GM11168 (cell line): Measurements from ENCODE around the gene ADRA2B.

ENCODE experiments used
- in situ Hi-C: fragments of 300-500 bp; cut with MboI; formaldehyde crosslinking; loops from one replicate; pipeline ENCODE4 v1.12.0; 2022; ENCODE audit warnings: low sequenced_read_pairs; ENCODE audit not compliant: unreplicated experiment

The ADRA2B gene

DNA sequence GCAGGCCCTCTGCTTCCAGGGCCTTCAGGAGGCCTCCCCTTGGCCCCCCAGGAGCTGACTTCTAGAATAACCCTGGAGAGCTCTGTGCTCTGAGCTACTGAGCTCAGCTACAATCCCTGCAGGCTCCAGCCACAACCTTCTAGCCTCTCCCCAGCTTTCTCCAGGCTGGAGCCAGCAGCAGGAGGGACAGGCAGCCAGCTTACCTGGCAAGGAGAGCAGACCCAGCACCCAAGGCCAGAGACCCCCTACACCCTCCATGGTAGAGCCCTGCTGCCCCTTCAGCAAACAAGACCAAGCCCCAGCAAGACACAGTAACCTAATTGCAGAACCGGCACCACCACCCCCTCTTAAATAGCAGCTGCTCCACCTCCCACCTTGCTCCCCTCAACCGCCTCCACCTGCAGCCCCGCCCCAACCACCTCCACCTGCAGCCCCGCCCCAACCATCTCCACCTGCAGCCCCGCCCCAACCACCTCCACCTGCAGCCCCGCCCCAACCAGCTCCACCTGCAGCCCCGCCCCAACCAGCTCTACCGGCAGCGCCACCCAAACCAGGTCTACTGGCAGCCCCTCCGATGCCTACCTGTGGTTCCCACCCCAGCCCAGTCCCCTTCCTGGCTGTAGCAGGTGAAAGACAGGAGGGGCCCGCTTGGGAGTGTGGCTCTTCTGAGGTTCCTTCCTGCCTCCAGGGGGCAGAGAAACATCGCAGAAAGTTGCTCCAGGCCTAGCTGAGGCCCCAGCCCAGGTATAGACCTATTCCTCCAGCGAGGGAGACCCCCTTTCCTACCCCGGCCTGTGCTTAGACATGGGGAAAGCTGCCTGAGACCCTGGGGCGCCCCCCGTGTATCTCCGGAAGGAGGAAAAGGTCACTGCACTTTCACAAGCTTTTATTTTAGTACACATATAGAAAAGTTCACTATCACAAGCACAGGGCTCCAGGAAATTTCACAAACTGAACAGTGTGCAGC is 22.1 kb upstream of the ADRA2B start, which contains the start of gene ASTL:
Gene ASTL, minus strand, starts transcription at position 324 of the 967 bp plus-strand sequence. Its CDS starts 66 bp downstream, at position 258.
- in situ Hi-C loops, result no loop called here

GRCh38 chr2:96137321-96138178 is 21.2 kb upstream of the ADRA2B start:
- in situ Hi-C loops, result no loop called here

- in situ Hi-C loops, result no loop called here
Observed at GRCh38 chr2:96136129-96136720, 19.9 kb upstream of the ADRA2B start.

- in situ Hi-C loops, result no loop called here
Observed at GRCh38 chr2:96135621-96136020, 19.2 kb upstream of the ADRA2B start.

DNA sequence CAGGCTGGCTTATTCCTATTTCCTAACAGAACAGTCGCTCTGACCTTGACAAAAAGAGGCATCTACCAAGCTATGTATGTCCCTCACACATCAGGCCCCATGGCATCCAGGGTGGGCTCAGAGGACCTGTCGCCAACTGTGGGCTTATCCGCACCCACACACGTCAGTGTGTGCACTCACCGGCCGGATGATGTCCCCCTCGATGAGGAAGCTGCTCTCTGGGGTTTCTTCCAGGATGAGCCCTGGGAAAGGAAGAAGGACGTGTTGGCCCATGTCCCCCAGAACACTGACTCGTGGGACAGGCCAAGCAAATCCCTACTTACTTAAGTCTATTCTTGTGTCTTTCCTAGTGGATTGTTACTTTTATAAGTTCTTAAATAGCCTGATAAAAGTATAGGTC is 18.8 kb upstream of the ADRA2B start:
- in situ Hi-C loops, result no loop called here

DNA sequence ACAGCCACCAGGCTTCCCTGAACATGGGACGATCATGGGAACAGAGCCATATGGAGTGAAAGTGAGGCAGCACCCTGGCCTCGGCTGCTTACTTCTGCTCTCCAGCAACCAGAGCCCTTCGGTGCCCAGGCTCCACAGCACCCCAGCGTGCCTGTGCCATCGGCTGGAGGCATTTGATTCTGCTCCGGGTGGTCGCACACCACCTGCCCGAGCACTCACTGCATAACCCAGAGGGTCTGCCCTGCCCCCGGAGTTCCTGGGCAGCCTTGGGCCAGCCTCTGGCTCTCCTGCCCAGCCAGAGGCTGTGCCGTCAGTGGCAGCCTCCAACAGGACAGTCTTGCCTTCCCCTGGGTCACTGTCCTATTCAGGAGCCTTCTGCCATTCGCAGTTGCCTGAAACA is 18.1 kb upstream of the ADRA2B start:
- in situ Hi-C loops, result loop anchor here (5.0 kb wide), 1 partner anchor 43 kb away; no protein-coding TSS in a partner anchor

- in situ Hi-C loops, result loop anchor here (5.0 kb wide), 1 partner anchor 45 kb away; no protein-coding TSS in a partner anchor
Observed at GRCh38 chr2:96131813-96132745, 15.7 kb upstream of the ADRA2B start.

DNA sequence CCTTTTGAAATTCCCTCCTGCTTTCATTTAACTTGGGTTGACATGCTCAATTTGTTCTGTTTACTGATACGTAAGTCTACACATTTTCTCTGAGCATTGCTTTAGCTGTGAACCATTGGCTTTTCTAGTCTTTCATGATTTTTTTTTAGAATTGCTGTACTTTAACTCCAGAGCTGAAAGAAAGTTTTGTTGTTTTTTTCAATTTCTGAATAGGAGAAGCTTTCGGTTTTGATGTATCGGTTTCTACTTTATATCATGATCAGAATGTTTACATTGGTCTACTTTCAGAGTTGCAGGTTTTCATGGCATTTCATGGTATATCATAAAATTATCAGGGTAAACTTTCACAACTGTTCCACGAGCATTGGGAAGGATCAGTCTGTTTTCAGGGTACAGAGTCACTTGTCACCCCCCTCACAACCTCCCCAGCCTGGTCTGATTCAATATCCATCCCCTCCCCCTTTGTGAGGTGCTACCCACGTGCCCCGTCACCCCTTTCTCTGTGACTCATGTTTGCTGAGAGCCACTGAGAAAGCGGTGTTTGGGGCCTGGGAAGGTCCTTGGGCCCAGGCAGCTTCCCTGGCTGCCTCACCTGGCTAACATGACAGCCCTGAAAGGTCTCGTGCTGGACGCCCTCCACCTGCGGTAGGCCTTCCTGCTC is 14.9 kb upstream of the ADRA2B start:
- in situ Hi-C loops, result loop anchor here (5.0 kb wide), 1 partner anchor 46 kb away; no protein-coding TSS in a partner anchor

DNA sequence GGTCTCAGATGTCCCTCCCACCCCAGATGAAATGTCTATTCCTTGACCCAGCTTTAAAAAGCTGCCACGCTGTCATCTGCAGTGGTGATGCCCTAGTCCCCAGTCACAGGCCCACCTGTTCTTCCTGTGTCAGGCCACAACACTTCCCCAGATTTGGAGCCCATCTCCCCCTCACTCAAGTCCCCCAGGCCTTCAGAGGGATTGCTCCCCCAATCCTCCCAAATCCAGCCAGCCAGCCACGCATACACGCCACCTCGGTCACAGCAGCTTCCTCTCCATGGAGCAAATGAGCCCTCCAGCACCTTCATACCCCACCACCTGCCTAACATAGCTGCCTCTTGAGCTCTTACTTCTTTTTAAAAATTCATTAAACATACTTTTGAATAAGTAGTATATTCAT is 14.1 kb upstream of the ADRA2B start:
- in situ Hi-C loops, result loop anchor here (5.0 kb wide), 1 partner anchor 47 kb away; no protein-coding TSS in a partner anchor

DNA sequence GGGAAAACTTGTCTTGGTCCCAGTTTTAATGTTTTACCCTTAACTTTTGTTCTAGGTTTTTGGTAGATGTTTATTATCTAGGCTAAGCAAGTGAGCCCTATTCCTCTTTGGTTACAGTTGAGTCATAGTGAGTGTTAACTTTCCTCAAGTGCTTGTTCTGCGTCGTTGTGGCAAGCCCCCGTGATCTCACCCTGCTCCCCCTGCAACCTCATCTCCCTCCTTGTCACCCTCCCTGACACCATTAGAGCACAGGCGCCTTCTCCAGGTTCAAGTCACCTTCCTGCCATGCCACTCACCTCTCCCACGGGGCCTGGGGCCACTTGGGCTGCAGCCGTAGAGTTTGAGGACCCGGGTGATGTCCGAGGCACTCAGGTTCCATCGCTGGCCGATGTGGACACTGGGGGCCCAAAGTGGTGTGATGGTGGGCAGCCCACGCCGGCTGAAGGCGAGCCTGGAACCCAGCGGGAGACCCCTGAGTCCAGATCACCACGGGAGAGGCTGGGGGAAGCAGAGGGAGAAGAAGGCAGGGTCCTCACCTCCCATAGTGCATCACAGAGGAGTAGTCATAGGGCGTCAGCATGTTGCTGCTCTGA is 13.3 kb upstream of the ADRA2B start:
- in situ Hi-C loops, result loop anchor here (5.0 kb wide), 1 partner anchor 48 kb away; no protein-coding TSS in a partner anchor

DNA sequence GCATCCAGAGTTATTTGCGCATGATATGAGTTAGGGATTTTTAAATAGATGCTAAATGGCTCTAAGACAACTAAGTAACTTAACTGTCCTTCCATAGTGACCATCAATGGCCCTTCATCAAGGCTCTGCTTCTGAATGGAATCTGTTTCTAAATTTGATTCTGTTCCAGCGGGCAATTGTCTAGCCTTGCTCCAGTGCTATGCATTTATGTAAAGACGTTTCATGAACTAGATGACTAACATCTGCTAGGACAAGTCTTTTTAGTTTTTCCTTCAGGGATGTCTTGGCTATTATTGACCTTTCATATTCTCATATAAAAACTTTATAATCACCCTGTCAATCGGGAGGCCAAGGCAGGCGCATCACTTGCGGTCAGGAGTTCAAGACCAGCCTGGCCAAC is 12.1 kb upstream of the ADRA2B start:
- in situ Hi-C loops, result no loop called here

DNA sequence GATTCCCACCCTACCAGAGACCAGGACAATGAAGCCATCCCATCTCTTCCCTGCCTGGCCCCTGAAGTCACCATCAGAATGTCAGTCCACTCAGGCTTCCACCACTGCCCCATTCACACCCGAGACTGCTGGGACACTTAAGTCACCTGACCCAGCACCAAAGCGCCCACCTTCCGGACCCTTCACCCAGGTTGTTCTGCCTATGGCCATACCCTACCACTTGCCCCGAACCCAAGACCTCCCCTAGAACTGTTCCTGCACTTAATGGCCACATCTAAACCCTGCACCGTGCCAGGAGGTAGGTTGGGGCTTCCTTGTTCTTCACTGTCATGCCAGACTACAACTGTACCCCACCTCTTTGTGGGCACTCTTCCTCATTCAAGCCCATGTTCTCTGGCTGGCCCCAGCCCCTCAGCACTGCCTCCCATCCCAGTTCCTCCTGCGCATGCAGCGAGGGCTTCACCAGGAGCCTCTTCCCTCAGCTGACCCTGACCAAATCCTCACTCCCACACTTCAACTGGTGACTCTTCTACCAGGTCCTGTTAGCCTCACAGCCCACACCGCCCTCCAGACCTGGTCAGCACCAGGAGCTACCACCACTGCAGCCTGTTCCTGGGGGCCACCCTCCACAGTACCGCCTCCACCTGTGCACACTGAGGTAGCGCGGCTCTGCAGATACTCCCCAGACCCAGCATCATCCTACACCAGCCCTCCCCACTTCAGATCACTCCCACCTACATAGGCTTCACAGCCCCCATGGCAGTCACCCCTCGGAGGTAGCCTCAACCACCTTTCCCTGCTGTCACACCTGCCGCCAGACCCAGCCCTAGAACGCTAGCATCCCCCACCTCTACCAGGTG is 8.3 kb upstream of the ADRA2B start:
- in situ Hi-C loops, result loop anchor here (25.0 kb wide), 1 partner anchor 337 kb away; no protein-coding TSS in a partner anchor

GRCh38 chr2:96123936-96124335 is 7.6 kb upstream of the ADRA2B start:
- in situ Hi-C loops, result loop anchor here (25.0 kb wide), 1 partner anchor 337 kb away; no protein-coding TSS in a partner anchor

- in situ Hi-C loops, result loop anchor here (25.0 kb wide), 1 partner anchor 336 kb away; no protein-coding TSS in a partner anchor
Observed at GRCh38 chr2:96123290-96123689, 6.9 kb upstream of the ADRA2B start.

- in situ Hi-C loops, result loop anchor here (25.0 kb wide), 1 partner anchor 335 kb away; no protein-coding TSS in a partner anchor
Observed at GRCh38 chr2:96122391-96122790, 6.0 kb upstream of the ADRA2B start.

DNA sequence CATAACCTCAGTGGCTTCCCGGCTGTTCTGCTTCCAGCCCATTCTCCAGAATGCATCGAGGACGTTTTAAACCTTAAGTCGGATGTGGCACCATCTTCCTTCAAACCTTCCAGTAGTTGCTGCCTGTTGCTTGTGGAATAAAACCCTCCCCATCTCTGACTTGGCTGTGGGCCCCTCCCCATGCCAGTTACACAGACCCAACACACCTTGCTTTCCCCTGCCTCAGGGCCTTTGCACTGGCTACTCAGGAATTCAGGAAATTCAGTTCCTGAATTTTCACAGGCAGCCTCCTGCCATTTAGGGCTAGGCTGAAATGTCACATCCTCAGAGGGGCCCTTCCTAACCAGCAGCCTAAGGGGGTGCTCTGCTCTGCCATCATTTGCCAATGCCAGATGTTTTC is 5.0 kb upstream of the ADRA2B start:
- in situ Hi-C loops, result loop anchor here (25.0 kb wide), 1 partner anchor 334 kb away; no protein-coding TSS in a partner anchor

GRCh38 chr2:96120991-96121390 is 4.6 kb upstream of the ADRA2B start:
- in situ Hi-C loops, result loop anchor here (25.0 kb wide), 1 partner anchor 334 kb away; no protein-coding TSS in a partner anchor
